ENCODE results near the gene TMEM91. TPM values are rescaled to one million over a fixed set of nuclear protein-coding genes. Genes with fewer than 3 reads are reported as not detected.

Gene TMEM91
- polyA plus RNA-seq, 1 of the 3 experiments (the other 2 are of a cell fraction) = 5.7 TPM

GRCh38 chr19:41355035-41355434 lies 21.3 kb upstream of the TMEM91 start:
- no peak overlapping the region for H2AFZ ChIP-seq (ENCODE audit: low read depth)
- no peaks in the 10 kb centered on the region for H3K9me3 ChIP-seq
- peaks cover 32% of the 10 kb centered on the region for H4K20me1 ChIP-seq (ENCODE audit: insufficient read depth)
- DNase-seq = no peak
- H3K4me3 ChIP-seq (ENCODE audit: low read depth in 2 of 2, low read length in 1 of 2) = no peak overlapping the region
- no peak for TF ChIP-seq GATA2 (CRISPR knock-in tag; IDR thresholded peaks at IDR 0.05)
- no peak for TF ChIP-seq SMC3 (IDR thresholded peaks at IDR 0.05; ENCODE audit: low read depth, low read length)
- H3K9ac ChIP-seq = no peak overlapping the region
- ChIA-PET POLR2A (interaction anchor here (1.2 kb wide), 1 partner anchor 9 kb away, joined by 5 read pairs; the partner anchor contains the start of gene B9D2), CTCF (interaction anchor here (0.6 to 3.6 kb wide), 6 partner anchors 9 to 151 kb away, joined by 3 to 13 read pairs (median 5); partner anchors contain the start of genes B9D2, CCDC97 and HNRNPUL1)
- H3K36me3 ChIP-seq (replicated peaks in 1 of 2; ENCODE audit: control insufficient read depth in 1 of 2, insufficient read depth in 2 of 2, low read length in 1 of 2) = no peaks in the 10 kb centered on the region
- peaks cover 0 to 34% of the 10 kb centered on the region in 2 experiments; a peak in 2 of 4 replicates for H3K4me1 ChIP-seq (ENCODE audit: control insufficient read depth in 1 of 2, insufficient read depth in 2 of 2, low read depth in 1 of 2, low read length in 1 of 2)
- H3K27me3 ChIP-seq (ENCODE audit: insufficient read depth) = no peaks in the 10 kb centered on the region
- H3K27ac ChIP-seq (ENCODE audit: low read depth in 2 of 2, low read length in 1 of 2) = no peak overlapping the region
- 100% methylated on average over 1 of the region's 1 CpG for WGBS (ENCODE audit: low lambda C conversion rate)
- H3K79me2 ChIP-seq (ENCODE audit: insufficient read depth) = peaks cover 36% of the 10 kb centered on the region
- H3K9me2 ChIP-seq = no peaks in the 10 kb centered on the region
- peaks cover 9% of the 10 kb centered on the region for H3F3A ChIP-seq (replicated peaks; ENCODE audit: insufficient read depth)
- H3K4me2 ChIP-seq = no peak overlapping the region

DNA sequence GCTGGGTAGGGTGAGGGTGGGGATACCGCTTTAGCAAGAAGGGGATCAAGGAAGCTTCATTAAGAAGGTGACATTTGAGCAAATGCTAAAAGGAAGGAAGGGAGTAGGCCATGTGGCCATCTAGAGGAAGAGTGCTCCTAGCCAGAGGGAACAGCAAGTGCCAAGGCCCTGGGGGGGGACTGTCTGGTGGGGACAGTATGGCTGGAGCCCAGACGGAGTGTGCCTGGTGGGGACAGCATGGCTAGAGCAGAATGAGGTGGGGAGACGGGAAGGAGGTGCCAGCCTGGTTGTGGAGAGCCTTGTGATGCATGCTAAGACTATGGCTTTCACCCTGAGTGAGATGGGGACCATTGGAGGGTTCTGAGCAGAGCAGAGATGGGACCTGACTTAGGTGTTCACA lies 20.5 kb upstream of the TMEM91 start:
- peak; percentile 10 for DNase-seq
- no peak overlapping the region for H3K4me2 ChIP-seq
- H4K20me1 ChIP-seq (ENCODE audit: insufficient read depth) = peaks cover 24% of the 10 kb centered on the region
- 87% methylated on average over 3 of the region's 3 CpGs for WGBS (ENCODE audit: low lambda C conversion rate)
- H3K79me2 ChIP-seq (ENCODE audit: insufficient read depth) = peaks cover 28% of the 10 kb centered on the region
- H3K9ac ChIP-seq = no peak overlapping the region
- TF ChIP-seq FOSL2 (IDR thresholded peaks at IDR 0.05; ENCODE audit: borderline replicate concordance, low read depth) (no peak), TAF1 (IDR thresholded peaks at IDR 0.05; ENCODE audit: borderline replicate concordance, low read depth, low read length) (no peak), PBX3 (IDR thresholded peaks at IDR 0.05) (no peak), REST (IDR thresholded peaks at IDR 0.05; ENCODE audit: low read depth, low read length) (no peak), EP300 (IDR thresholded peaks at IDR 0.05; ENCODE audit: borderline replicate concordance in 1 of 2, low read depth in 1 of 2, low read length in 1 of 2) (no peak), TEAD4 (IDR thresholded peaks at IDR 0.05; ENCODE audit: borderline replicate concordance, insufficient read depth) (no peak), GATA2 (CRISPR knock-in tag; IDR thresholded peaks at IDR 0.05) (no peak), GABPA (IDR thresholded peaks at IDR 0.05; ENCODE audit: low read depth) (no peak), MAX (IDR thresholded peaks at IDR 0.05; ENCODE audit: low read depth) (no peak), YY1 (IDR thresholded peaks at IDR 0.05; ENCODE audit: low read depth) (no peak), ZBTB33 (IDR thresholded peaks at IDR 0.05; ENCODE audit: borderline replicate concordance, low read depth) (no peak), MEF2A (IDR thresholded peaks at IDR 0.05; ENCODE audit: borderline replicate concordance, low read depth) (no peak), CTCF (IDR thresholded peaks at IDR 0.05) (no peak)
- H3K27me3 ChIP-seq (ENCODE audit: insufficient read depth) = no peaks in the 10 kb centered on the region
- H2AFZ ChIP-seq (ENCODE audit: low read depth) = no peak overlapping the region
- peaks cover 0 to 34% of the 10 kb centered on the region in 2 experiments; a peak in 1 of 4 replicates for H3K4me1 ChIP-seq (ENCODE audit: control insufficient read depth in 1 of 2, insufficient read depth in 2 of 2, low read depth in 1 of 2, low read length in 1 of 2)
- CTCF ChIA-PET = interaction anchor here (0.9 to 3.6 kb wide), 4 partner anchors 17 to 46 kb away, joined by 4 to 13 read pairs (median 8); partner anchors contain the start of gene CCDC97
- peaks cover 8% of the 10 kb centered on the region for H3F3A ChIP-seq (replicated peaks; ENCODE audit: insufficient read depth)
- H3K4me3 ChIP-seq (ENCODE audit: low read depth in 2 of 2, low read length in 1 of 2) = no peak overlapping the region
- H3K27ac ChIP-seq (ENCODE audit: low read depth in 2 of 2, low read length in 1 of 2) = no peak overlapping the region
- H3K9me3 ChIP-seq = no peaks in the 10 kb centered on the region
- H3K36me3 ChIP-seq (replicated peaks in 1 of 2; ENCODE audit: control insufficient read depth in 1 of 2, insufficient read depth in 2 of 2, low read length in 1 of 2) = no peaks in the 10 kb centered on the region
- no peaks in the 10 kb centered on the region for H3K9me2 ChIP-seq
- POLR2A ChIA-PET = interaction anchor here (1.2 kb wide), 1 partner anchor 8 kb away, joined by 5 read pairs; the partner anchor contains the start of gene B9D2

All from SK-N-SH (cell line).